Testis (tissue), 3 donors: Measurements from ENCODE around the gene DNAH9. TPM values are rescaled to one million over a fixed set of nuclear protein-coding genes. Genes with fewer than 3 reads are reported as not detected.
A peak's percentile ranks its signal among the peaks of the same experiment; 100 is the strongest.

Source experiments
- DNase-seq: peaks from one replicate; pipeline ENCODE4 v3.0.0-alpha.2; 2019
- H3K27ac ChIP-seq, 2 donors: fragments of 200-600 bp; sonication (generic); one replicate each; pipeline ENCODE4 v1.5.1; 2019
- H3K27me3 ChIP-seq: fragments of 200-600 bp; sonication (generic); one replicate; pipeline ENCODE4 v1.5.1; 2019
- H3K36me3 ChIP-seq: fragments of 200-600 bp; sonication (generic); one replicate; pipeline ENCODE4 v1.5.1; 2017; ENCODE audit warnings: low read depth; ENCODE audit errors: missing control alignments
- H3K4me1 ChIP-seq: fragments of 200-600 bp; sonication (generic); one replicate; pipeline ENCODE4 v1.5.1; 2019
- H3K4me3 ChIP-seq, 2 donors: fragments of 200-600 bp; sonication (generic); one replicate each; pipeline ENCODE4 v1.5.1; 2017 to 2019
- H3K9me3 ChIP-seq: fragments of 200-600 bp; sonication (generic); one replicate; pipeline ENCODE4 v1.5.1; 2017
- POLR2A ChIP-seq: fragments of 450-650 bp; IDR thresholded peaks from one replicate; pipeline ENCODE4 v1.6.1; 2017; ENCODE audit warnings: antibody characterized with exemption, mild to moderate bottlenecking, moderate library complexity
- WGBS, 2 donors: methylation state at CpG; one replicate each; pipeline ENCODE4 v1.1.5; 2018; 5-methylcytosine and 5-hydroxymethylcytosine counted together
- intact Hi-C: fragments of 100-400 bp; cut with DNase I; formaldehyde crosslinking; loops from one replicate; pipeline ENCODE4 v1.15.1; 2023; ENCODE audit warnings: low total_unique reads
- polyA plus RNA-seq: library from polyadenylated mRNA; stranded (reverse); fragments of 350-450 nt; fragmentation: Illumina TruSeq; extraction: RNeasy Lipid Tissue Mini Kit (QIAGEN cat#74804); gene quantifications from one replicate; pipeline ENCODE4 v1.2.3, GENCODE V29; 2014; ENCODE audit warnings: low read depth, low replicate concordance; ENCODE audit not compliant: insufficient read depth
- total RNA-seq, 2 donors: library from RNA; depleted of rRNA; stranded (reverse); fragments of >200 nt; gene quantifications; one replicate each; pipeline ENCODE4 v1.2.3, GENCODE V29; 2016
- TF ChIP-seq, protein P1 (sequence below), 3 experiments: fragments of 450-650 bp in 2 of 3; fragments of 200-600 bp in 1 of 3; sonication (generic) in 1 of 3; IDR thresholded peaks; one replicate each; pipeline ENCODE4 v1.5.1; 2016 to 2019; ENCODE audit warnings: antibody characterized with exemption in 3 of 3, mild to moderate bottlenecking in 2 of 3, moderate library complexity in 1 of 3

DNAH9 gene
- total and polyA plus RNA-seq, 3 donors from 2014 or later: 15.4 to 22.9 (median 19.4) TPM

- intact Hi-C loops: no loop called here
- H3K36me3 ChIP-seq: no peaks in the 10 kb centered on the region
- 94 to 96% methylated on average over 4 of the region's 4 CpGs for WGBS, 2 donors
Measured at GRCh38 chr17:11981862-11982261, 383.6 kb downstream of the DNAH9 start.

DNA sequence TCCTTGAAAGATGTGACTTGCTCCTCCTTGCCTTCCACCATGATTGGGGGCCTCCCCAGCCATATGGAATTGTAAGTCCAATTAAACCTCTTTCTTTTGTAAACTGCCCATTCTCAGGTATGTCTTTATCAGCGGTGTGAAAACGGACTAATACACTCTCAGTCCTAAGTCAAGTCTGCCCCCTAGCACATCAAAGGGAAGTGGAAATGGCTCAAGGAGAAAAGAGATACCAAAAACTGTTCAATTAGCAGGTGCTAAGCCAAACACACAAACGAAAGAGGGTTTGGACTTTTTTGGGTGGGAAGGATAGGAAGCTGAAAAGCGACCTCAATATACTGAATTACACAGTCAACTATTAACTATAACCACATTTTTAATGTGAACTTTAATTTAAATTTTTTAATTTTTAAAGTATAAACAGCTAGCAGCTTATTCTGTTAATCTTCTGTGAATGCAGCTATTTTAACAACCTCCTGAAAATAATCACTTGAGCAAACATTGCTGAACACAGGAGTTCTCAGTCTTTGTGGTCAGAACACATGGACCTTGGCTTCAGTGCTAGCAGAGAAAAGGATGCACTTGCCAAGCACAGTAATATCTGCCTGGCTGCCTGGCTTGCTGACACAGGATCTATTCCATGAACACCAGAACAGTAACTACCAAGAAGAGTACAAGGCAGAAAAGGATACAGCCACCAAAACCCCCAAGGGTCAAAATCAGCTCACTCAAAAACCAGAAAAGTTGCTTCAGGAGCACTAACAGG lies 388.1 kb downstream of the DNAH9 start:
- WGBS, 2 donors: 77 to 87% methylated on average over 4 of the region's 4 CpGs
- intact Hi-C loops: no loop called here
- Histone ChIP-seq H3K4me1 (peaks cover 8% of the 10 kb centered on the region), H3K27me3 (no peaks in the 10 kb centered on the region), H3K27ac (no peak overlapping the region), H3K36me3 (no peaks in the 10 kb centered on the region), H3K9me3 (no peaks in the 10 kb centered on the region), H3K4me3 (no peak overlapping the region)
- peak; percentile 59 for DNase-seq
- TF ChIP-seq, protein P1, sequence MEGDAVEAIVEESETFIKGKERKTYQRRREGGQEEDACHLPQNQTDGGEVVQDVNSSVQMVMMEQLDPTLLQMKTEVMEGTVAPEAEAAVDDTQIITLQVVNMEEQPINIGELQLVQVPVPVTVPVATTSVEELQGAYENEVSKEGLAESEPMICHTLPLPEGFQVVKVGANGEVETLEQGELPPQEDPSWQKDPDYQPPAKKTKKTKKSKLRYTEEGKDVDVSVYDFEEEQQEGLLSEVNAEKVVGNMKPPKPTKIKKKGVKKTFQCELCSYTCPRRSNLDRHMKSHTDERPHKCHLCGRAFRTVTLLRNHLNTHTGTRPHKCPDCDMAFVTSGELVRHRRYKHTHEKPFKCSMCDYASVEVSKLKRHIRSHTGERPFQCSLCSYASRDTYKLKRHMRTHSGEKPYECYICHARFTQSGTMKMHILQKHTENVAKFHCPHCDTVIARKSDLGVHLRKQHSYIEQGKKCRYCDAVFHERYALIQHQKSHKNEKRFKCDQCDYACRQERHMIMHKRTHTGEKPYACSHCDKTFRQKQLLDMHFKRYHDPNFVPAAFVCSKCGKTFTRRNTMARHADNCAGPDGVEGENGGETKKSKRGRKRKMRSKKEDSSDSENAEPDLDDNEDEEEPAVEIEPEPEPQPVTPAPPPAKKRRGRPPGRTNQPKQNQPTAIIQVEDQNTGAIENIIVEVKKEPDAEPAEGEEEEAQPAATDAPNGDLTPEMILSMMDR (IDR thresholded peaks at IDR 0.05): no peak
- no peak for TF ChIP-seq POLR2A

More at GRCh38 chr17:11981862-11982261, 383.6 kb downstream of the DNAH9 start:
- Histone ChIP-seq H3K27ac (no peak overlapping the region), H3K4me1 (peaks cover 7% of the 10 kb centered on the region), H3K9me3 (no peaks in the 10 kb centered on the region), H3K4me3 (no peak overlapping the region), H3K27me3 (no peaks in the 10 kb centered on the region)
- DNase-seq: no peak
- TF ChIP-seq, protein P1 (IDR thresholded peaks at IDR 0.05): no peak
- TF ChIP-seq POLR2A: no peak

GRCh38 chr17:11986942-11987329 lies 388.7 kb downstream of the DNAH9 start:
- Histone ChIP-seq H3K27me3 (no peaks in the 10 kb centered on the region), H3K36me3 (no peaks in the 10 kb centered on the region), H3K4me3 (no peak overlapping the region), H3K27ac (no peak overlapping the region), H3K9me3 (no peaks in the 10 kb centered on the region), H3K4me1 (peaks cover 8% of the 10 kb centered on the region)
- intact Hi-C loops: no loop called here
- TF ChIP-seq, protein P1 (IDR thresholded peaks at IDR 0.05): peak; percentile 42 to 56 (median 47)
- TF ChIP-seq POLR2A: no peak
- 32 to 47% methylated on average over 5 of the region's 5 CpGs for WGBS, 2 donors
- no peak for DNase-seq

- Histone ChIP-seq H3K4me1 (peaks cover 8% of the 10 kb centered on the region), H3K4me3 (no peak overlapping the region), H3K27ac (no peak overlapping the region), H3K27me3 (no peaks in the 10 kb centered on the region), H3K9me3 (no peaks in the 10 kb centered on the region), H3K36me3 (no peaks in the 10 kb centered on the region)
- intact Hi-C loops: no loop called here
- WGBS, 2 donors: 87% methylated on average over 7 of the region's 7 CpGs
- no peak for TF ChIP-seq POLR2A
- TF ChIP-seq, protein P1 (IDR thresholded peaks at IDR 0.05): no peak
- DNase-seq: no peak
Measured at GRCh38 chr17:11990363-11990983, 392.2 kb downstream of the DNAH9 start.
